ENCODE data around the gene USP2.

Gene USP2

GRCh38 chr11:119350302-119350701 is 31.2 kb downstream of the USP2 start:
- H3K79me2 ChIP-seq (ENCODE audit: low read length) = no peaks in the 10 kb centered on the region
- no peak overlapping the region for H2AFZ ChIP-seq (ENCODE audit: low read length)
- TF ChIP-seq EZH2phosphoT487 (IDR thresholded peaks at IDR 0.05; ENCODE audit: low read length) = no peak
- TF ChIP-seq CTCF (IDR thresholded peaks at IDR 0.05; ENCODE audit: low read length) = no peak
- TF ChIP-seq EZH2 (optimal IDR thresholded peaks at IDR 0.05; ENCODE audit: low read depth, low read length) = no peak
- DNase-seq = no peak
- H3K4me2 ChIP-seq (ENCODE audit: low read depth, low read length) = no peak overlapping the region
- H3K9ac ChIP-seq (ENCODE audit: low read length) = no peak overlapping the region
- H3K36me3 ChIP-seq (replicated peaks; ENCODE audit: insufficient read depth, low read length) = no peaks in the 10 kb centered on the region
- no peak overlapping the region for H3K4me3 ChIP-seq (ENCODE audit: low read length)
- no peaks in the 10 kb centered on the region for H3K4me1 ChIP-seq (ENCODE audit: low read length)
- H3K27ac ChIP-seq (ENCODE audit: low read length) = no peak overlapping the region
- no peaks in the 10 kb centered on the region for H3F3A ChIP-seq (ENCODE audit: insufficient read depth, low read length)
- H3K9me3 ChIP-seq (replicated peaks; ENCODE audit: insufficient read depth, low read length) = no peaks in the 10 kb centered on the region
- H3K27me3 ChIP-seq (replicated peaks; ENCODE audit: insufficient read depth, low read length) = peaks cover 72% of the 10 kb centered on the region
- H3K9me2 ChIP-seq (replicated peaks; ENCODE audit: insufficient read depth, low read length) = no peaks in the 10 kb centered on the region
- no peaks in the 10 kb centered on the region for H4K20me1 ChIP-seq (ENCODE audit: insufficient read depth, low read length)

- Histone ChIP-seq H3K4me3 (ENCODE audit: low read length) (no peak overlapping the region), H3K9me3 (replicated peaks; ENCODE audit: insufficient read depth, low read length) (no peaks in the 10 kb centered on the region), H3K4me2 (ENCODE audit: low read depth, low read length) (no peak overlapping the region), H3K27me3 (replicated peaks; ENCODE audit: insufficient read depth, low read length) (peaks cover 78% of the 10 kb centered on the region), H3K36me3 (replicated peaks; ENCODE audit: insufficient read depth, low read length) (no peaks in the 10 kb centered on the region), H3F3A (ENCODE audit: insufficient read depth, low read length) (no peaks in the 10 kb centered on the region), H3K9me2 (replicated peaks; ENCODE audit: insufficient read depth, low read length) (no peaks in the 10 kb centered on the region), H4K20me1 (ENCODE audit: insufficient read depth, low read length) (no peaks in the 10 kb centered on the region), H3K27ac (ENCODE audit: low read length) (no peak overlapping the region), H3K4me1 (ENCODE audit: low read length) (no peaks in the 10 kb centered on the region), H2AFZ (ENCODE audit: low read length) (no peak overlapping the region), H3K9ac (ENCODE audit: low read length) (no peak overlapping the region), H3K79me2 (ENCODE audit: low read length) (no peaks in the 10 kb centered on the region)
- no peak for TF ChIP-seq CTCF (IDR thresholded peaks at IDR 0.05; ENCODE audit: low read length)
- no peak for TF ChIP-seq EZH2 (optimal IDR thresholded peaks at IDR 0.05; ENCODE audit: low read depth, low read length)
- no peak for TF ChIP-seq EZH2phosphoT487 (IDR thresholded peaks at IDR 0.05; ENCODE audit: low read length)
- DNase-seq = no peak
Measured at GRCh38 chr11:119347940-119348605, 33.4 kb downstream of the USP2 start.

GRCh38 chr11:119347242-119347641 is 34.2 kb downstream of the USP2 start:
- TF ChIP-seq EZH2phosphoT487 (IDR thresholded peaks at IDR 0.05; ENCODE audit: low read length) = no peak
- no peak for TF ChIP-seq EZH2 (optimal IDR thresholded peaks at IDR 0.05; ENCODE audit: low read depth, low read length)
- no peak for TF ChIP-seq CTCF (IDR thresholded peaks at IDR 0.05; ENCODE audit: low read length)
- H3K79me2 ChIP-seq (ENCODE audit: low read length) = no peaks in the 10 kb centered on the region
- H3K4me1 ChIP-seq (ENCODE audit: low read length) = no peaks in the 10 kb centered on the region
- no peak for DNase-seq
- no peak overlapping the region for H3K4me3 ChIP-seq (ENCODE audit: low read length)
- H2AFZ ChIP-seq (ENCODE audit: low read length) = no peak overlapping the region
- no peaks in the 10 kb centered on the region for H3F3A ChIP-seq (ENCODE audit: insufficient read depth, low read length)
- H4K20me1 ChIP-seq (ENCODE audit: insufficient read depth, low read length) = no peaks in the 10 kb centered on the region
- H3K9ac ChIP-seq (ENCODE audit: low read length) = no peak overlapping the region
- peaks cover 87% of the 10 kb centered on the region for H3K27me3 ChIP-seq (replicated peaks; ENCODE audit: insufficient read depth, low read length)
- H3K9me2 ChIP-seq (replicated peaks; ENCODE audit: insufficient read depth, low read length) = no peaks in the 10 kb centered on the region
- H3K4me2 ChIP-seq (ENCODE audit: low read depth, low read length) = no peak overlapping the region
- H3K27ac ChIP-seq (ENCODE audit: low read length) = no peak overlapping the region
- no peaks in the 10 kb centered on the region for H3K9me3 ChIP-seq (replicated peaks; ENCODE audit: insufficient read depth, low read length)
- H3K36me3 ChIP-seq (replicated peaks; ENCODE audit: insufficient read depth, low read length) = no peaks in the 10 kb centered on the region
